Measurements from ENCODE around the gene ADAM15. TPM values are rescaled to one million over a fixed set of nuclear protein-coding genes. Genes with fewer than 3 reads are reported as not detected.
A peak's percentile ranks its signal among the peaks of the same experiment; 100 is the strongest.

The ADAM15 gene
- polyA plus RNA-seq, 1 donor from 2014 or later, result 24.8 TPM

DNA sequence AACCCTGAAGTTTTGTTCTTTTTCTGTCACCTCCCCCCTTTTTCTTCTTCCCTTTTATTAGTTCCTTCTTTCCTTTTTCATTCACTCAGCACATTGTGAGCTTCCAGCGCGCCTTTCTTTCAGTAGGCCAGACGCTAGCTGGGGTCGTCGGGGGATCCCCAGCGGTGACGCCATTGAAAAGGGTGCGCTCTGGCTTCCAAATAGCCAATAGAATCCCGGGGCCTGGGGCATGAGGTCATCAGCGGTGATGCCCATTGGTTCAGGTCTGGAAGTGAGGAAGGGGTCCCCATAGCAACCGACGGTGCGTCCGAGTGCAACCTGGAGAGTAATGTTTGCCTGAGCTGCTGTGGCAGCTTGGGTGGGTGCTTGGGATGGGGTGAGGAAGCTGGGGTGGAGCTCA is 20.6 kb downstream of the ADAM15 start:
- Histone ChIP-seq H3K4me3 (ENCODE audit: low read length) (peak overlapping the region; percentile 63), H3K79me2 (replicated peaks; ENCODE audit: insufficient read depth, low read length) (no peaks in the 10 kb centered on the region), H2AFZ (ENCODE audit: low read depth, low read length) (no peak overlapping the region), H3K36me3 (ENCODE audit: insufficient read depth, low read length) (no peaks in the 10 kb centered on the region), H3K27ac (ENCODE audit: low read length) (peak overlapping the region; percentile 72), H3F3A (ENCODE audit: insufficient read depth, low read length, poor library complexity, severe bottlenecking) (no peaks in the 10 kb centered on the region), H3K9me2 (ENCODE audit: insufficient read depth, low read length) (no peaks in the 10 kb centered on the region), H3K4me2 (ENCODE audit: low read length) (peak overlapping the region; percentile 33), H3K9ac (ENCODE audit: low read length) (peak overlapping the region; percentile 64), H4K20me1 (ENCODE audit: insufficient read depth) (no peaks in the 10 kb centered on the region), H3K27me3 (ENCODE audit: insufficient read depth, low read depth, low read length) (no peaks in the 10 kb centered on the region), H3K9me3 (ENCODE audit: low read length) (no peaks in the 10 kb centered on the region)
- TF ChIP-seq RAD21 (conservative IDR thresholded peaks at IDR 0.05), result no peak
- TF ChIP-seq POLR2AphosphoS5 (IDR thresholded peaks at IDR 0.05), result peak; percentile 59
- no peak for TF ChIP-seq TAF1 (IDR thresholded peaks at IDR 0.05; ENCODE audit: low read depth)

DNA sequence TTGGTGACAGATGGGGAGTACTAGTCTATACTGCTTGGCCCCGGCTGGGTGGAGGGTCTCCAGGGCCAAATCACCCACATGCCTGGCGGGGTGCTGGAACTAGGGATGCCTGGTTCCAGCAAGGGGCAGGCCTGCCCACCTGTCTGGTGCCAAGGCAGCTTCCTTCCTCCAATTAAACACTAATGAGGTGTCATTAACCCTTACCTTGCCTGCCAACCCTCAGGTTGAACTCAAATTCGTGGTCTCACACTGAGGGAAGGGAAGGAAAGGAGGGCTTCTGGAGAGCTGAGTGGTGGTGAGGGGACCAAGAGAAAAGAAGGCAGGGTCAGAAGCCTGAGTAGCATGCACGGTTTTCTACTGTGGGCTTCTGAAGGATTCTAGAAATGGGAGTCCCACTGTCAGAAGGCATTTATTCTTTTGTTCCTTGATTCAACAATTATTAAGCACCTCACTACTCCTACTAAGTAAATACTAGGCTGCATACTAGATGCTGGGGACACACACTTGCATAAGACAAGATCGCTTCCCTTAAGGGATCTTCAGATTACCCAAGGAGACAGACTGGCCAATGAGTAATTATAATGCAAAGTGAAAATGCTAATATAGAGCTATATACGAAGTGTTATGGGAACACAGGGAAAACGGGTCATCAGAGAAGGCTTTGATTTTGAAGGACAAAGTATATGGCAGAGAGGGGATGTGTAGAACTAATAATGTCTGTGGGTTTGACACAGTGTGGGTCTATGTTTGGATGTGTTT is 21.6 kb downstream of the ADAM15 start:
- TF ChIP-seq SMC3 (conservative IDR thresholded peaks at IDR 0.05; ENCODE audit: poor library complexity), result no peak
- TF ChIP-seq, protein P1, sequence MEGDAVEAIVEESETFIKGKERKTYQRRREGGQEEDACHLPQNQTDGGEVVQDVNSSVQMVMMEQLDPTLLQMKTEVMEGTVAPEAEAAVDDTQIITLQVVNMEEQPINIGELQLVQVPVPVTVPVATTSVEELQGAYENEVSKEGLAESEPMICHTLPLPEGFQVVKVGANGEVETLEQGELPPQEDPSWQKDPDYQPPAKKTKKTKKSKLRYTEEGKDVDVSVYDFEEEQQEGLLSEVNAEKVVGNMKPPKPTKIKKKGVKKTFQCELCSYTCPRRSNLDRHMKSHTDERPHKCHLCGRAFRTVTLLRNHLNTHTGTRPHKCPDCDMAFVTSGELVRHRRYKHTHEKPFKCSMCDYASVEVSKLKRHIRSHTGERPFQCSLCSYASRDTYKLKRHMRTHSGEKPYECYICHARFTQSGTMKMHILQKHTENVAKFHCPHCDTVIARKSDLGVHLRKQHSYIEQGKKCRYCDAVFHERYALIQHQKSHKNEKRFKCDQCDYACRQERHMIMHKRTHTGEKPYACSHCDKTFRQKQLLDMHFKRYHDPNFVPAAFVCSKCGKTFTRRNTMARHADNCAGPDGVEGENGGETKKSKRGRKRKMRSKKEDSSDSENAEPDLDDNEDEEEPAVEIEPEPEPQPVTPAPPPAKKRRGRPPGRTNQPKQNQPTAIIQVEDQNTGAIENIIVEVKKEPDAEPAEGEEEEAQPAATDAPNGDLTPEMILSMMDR (IDR thresholded peaks at IDR 0.05; ENCODE audit: poor library complexity, severe bottlenecking), result no peak
- TF ChIP-seq RAD21 (conservative IDR thresholded peaks at IDR 0.05), result no peak
- no peak for TF ChIP-seq POLR2AphosphoS5 (IDR thresholded peaks at IDR 0.05)
- H3F3A ChIP-seq (ENCODE audit: insufficient read depth, low read length, poor library complexity, severe bottlenecking), result no peaks in the 10 kb centered on the region
- no peaks in the 10 kb centered on the region for H3K36me3 ChIP-seq (ENCODE audit: insufficient read depth, low read length)
- no peaks in the 10 kb centered on the region for H4K20me1 ChIP-seq (ENCODE audit: insufficient read depth)
- H3K27ac ChIP-seq (ENCODE audit: low read length), result peak overlapping the region; percentile 72
- H3K9ac ChIP-seq (ENCODE audit: low read length), result peak overlapping the region; percentile 36
- H3K9me2 ChIP-seq (ENCODE audit: insufficient read depth, low read length), result no peaks in the 10 kb centered on the region
- no peak overlapping the region for H3K4me2 ChIP-seq (ENCODE audit: low read length)
- H3K4me3 ChIP-seq (ENCODE audit: low read length), result no peak overlapping the region
- H3K27me3 ChIP-seq (ENCODE audit: insufficient read depth, low read depth, low read length), result no peaks in the 10 kb centered on the region
- H2AFZ ChIP-seq (ENCODE audit: low read depth, low read length), result no peak overlapping the region
- no peaks in the 10 kb centered on the region for H3K9me3 ChIP-seq (ENCODE audit: low read length)
- no peaks in the 10 kb centered on the region for H3K79me2 ChIP-seq (replicated peaks; ENCODE audit: insufficient read depth, low read length)

DNA sequence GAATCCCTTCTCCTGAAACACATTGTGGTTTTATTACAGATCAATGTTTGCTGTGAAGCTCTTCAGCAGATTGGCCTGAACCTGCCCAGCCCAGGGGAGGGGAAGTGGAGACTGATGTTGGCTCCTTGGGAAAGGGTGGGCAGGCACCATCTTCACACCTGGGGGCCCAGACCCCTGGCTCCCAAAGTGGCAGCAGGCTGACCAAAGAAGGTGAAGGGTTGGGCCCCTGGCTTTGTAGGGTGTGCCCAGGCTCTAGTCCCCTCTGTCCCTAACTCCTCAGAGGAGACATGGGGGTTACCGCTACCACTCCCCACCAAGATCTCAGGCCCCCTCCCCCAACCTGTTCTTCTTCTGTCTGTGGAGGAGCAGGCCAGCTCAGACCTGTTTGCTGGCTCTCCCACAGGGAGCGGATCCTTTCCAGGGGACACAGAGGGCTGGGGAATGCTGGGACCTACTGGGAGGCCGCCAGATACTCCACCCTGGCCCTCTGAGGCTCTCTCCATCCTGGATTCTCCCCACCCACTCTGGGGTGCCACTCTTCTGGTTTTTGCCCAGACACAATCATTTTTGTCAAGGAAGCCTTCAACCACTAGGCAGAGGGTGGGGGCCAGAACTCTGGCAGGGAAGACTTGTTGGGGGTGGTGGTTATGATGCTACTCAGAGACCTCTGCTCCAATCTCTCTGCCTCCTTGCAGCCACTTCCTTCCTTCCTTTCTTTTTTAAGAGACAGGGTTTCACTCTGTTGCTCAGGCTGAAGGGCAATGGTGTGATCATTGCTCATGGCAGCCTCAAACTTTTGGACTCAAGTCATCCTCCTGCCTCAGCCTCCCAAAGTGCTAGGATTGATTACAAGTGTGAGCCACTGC is 22.5 kb downstream of the ADAM15 start:
- Histone ChIP-seq H3K27ac (ENCODE audit: low read length) (no peak overlapping the region), H3K36me3 (ENCODE audit: insufficient read depth, low read length) (no peaks in the 10 kb centered on the region), H3K4me3 (ENCODE audit: low read length) (no peak overlapping the region), H3K27me3 (ENCODE audit: insufficient read depth, low read depth, low read length) (no peaks in the 10 kb centered on the region), H3F3A (ENCODE audit: insufficient read depth, low read length, poor library complexity, severe bottlenecking) (no peaks in the 10 kb centered on the region), H3K9ac (ENCODE audit: low read length) (no peak overlapping the region), H3K79me2 (replicated peaks; ENCODE audit: insufficient read depth, low read length) (no peaks in the 10 kb centered on the region), H3K4me2 (ENCODE audit: low read length) (no peak overlapping the region), H3K9me3 (ENCODE audit: low read length) (no peaks in the 10 kb centered on the region), H2AFZ (ENCODE audit: low read depth, low read length) (no peak overlapping the region), H3K9me2 (ENCODE audit: insufficient read depth, low read length) (no peaks in the 10 kb centered on the region), H4K20me1 (ENCODE audit: insufficient read depth) (no peaks in the 10 kb centered on the region)
- no peak for TF ChIP-seq TAF1 (IDR thresholded peaks at IDR 0.05; ENCODE audit: low read depth)
- TF ChIP-seq, protein P2, sequence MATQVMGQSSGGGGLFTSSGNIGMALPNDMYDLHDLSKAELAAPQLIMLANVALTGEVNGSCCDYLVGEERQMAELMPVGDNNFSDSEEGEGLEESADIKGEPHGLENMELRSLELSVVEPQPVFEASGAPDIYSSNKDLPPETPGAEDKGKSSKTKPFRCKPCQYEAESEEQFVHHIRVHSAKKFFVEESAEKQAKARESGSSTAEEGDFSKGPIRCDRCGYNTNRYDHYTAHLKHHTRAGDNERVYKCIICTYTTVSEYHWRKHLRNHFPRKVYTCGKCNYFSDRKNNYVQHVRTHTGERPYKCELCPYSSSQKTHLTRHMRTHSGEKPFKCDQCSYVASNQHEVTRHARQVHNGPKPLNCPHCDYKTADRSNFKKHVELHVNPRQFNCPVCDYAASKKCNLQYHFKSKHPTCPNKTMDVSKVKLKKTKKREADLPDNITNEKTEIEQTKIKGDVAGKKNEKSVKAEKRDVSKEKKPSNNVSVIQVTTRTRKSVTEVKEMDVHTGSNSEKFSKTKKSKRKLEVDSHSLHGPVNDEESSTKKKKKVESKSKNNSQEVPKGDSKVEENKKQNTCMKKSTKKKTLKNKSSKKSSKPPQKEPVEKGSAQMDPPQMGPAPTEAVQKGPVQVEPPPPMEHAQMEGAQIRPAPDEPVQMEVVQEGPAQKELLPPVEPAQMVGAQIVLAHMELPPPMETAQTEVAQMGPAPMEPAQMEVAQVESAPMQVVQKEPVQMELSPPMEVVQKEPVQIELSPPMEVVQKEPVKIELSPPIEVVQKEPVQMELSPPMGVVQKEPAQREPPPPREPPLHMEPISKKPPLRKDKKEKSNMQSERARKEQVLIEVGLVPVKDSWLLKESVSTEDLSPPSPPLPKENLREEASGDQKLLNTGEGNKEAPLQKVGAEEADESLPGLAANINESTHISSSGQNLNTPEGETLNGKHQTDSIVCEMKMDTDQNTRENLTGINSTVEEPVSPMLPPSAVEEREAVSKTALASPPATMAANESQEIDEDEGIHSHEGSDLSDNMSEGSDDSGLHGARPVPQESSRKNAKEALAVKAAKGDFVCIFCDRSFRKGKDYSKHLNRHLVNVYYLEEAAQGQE (IDR thresholded peaks at IDR 0.05; ENCODE audit: borderline replicate concordance), result no peak

Measured in neural cell (in vitro differentiated cells).